ENCODE measurements around the gene SGCA.

SGCA gene

DNA sequence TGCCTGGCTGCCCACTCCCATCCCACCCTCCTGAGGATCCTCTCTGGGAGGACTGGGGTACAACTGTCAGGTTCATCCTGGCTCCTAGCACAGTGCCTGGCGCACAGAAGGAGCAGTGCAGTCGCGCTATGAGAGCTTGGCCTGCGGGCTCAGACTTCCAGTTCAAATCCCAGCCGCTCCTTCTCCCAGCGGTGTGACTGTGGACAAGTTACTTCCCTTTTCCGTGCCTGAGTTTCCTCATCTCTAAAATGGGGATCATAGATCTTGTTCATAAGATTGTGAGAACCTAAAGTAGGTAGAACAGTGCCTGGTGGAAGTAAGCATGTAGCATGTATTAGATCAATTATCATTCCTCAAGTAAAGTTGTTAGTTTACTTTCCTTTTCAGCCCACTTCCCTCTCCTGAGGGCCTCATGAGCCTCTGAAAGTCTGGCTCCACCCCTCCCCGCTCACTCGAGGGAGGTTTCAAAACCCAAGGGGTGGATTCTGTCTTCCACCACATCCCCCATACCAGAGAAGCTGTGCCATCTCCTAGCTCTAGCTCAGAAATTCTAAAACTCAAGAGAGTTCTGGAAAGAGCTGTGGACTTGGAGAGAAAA, 55.6 kb downstream of the SGCA start:
- CTCF ChIA-PET, result interaction anchor here (1.8 to 24.1 kb wide), 4 partner anchors 9 to 49 kb away, joined by 7 to 489 read pairs (median 10); partner anchors contain the start of genes COL1A1 and TMEM92
- TF ChIP-seq, protein P1, sequence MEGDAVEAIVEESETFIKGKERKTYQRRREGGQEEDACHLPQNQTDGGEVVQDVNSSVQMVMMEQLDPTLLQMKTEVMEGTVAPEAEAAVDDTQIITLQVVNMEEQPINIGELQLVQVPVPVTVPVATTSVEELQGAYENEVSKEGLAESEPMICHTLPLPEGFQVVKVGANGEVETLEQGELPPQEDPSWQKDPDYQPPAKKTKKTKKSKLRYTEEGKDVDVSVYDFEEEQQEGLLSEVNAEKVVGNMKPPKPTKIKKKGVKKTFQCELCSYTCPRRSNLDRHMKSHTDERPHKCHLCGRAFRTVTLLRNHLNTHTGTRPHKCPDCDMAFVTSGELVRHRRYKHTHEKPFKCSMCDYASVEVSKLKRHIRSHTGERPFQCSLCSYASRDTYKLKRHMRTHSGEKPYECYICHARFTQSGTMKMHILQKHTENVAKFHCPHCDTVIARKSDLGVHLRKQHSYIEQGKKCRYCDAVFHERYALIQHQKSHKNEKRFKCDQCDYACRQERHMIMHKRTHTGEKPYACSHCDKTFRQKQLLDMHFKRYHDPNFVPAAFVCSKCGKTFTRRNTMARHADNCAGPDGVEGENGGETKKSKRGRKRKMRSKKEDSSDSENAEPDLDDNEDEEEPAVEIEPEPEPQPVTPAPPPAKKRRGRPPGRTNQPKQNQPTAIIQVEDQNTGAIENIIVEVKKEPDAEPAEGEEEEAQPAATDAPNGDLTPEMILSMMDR (IDR thresholded peaks at IDR 0.05; ENCODE audit: insufficient read depth, low read length, missing control alignments), result no peak
- POLR2A ChIA-PET, result interaction anchor here (1.1 to 24.4 kb wide), 5 partner anchors 11 to 68 kb away, joined by 3 to 1416 read pairs (median 98); partner anchors contain the start of gene COL1A1
- no peak overlapping the region for H3K4me3 ChIP-seq (ENCODE audit: low read depth, low read length)
- DNase-seq (ENCODE audit: low read depth, low spot score), result no peak

DNA sequence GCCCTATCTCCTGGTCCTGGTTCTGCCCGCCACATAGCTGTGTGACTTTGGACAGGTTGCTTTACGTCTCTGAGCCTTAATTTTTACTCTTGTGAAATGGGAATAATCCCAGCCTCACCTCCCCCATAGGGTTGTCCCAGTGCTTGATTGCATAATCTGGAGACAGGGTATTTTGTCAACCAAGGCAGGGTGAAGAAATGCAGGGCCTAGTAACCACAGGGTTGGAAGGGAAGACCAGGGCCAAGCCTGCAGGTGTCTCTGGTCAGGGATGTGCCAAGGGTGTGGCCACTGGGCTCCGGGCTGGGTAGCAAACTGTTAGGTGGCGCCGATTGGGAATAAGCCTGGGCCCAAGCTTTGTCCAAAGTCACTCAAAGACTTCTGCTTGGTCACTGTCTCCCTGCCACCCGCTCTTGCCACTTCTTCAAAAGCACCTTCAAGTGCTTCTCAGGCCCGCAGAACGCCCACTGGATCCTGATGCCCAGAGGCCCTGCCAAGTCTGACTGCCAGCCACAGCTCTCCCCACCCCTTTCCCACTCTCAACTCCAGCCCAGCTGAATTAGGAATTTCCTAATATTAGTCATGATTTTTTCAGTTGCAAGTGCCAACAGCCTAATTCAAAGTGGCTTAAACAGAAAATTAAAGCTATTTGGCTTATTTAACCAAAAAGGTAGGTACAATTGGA, 56.2 kb downstream of the SGCA start:
- POLR2A ChIA-PET, result interaction anchor here (1.1 to 24.4 kb wide), 4 partner anchors 11 to 44 kb away, joined by 4 to 1416 read pairs (median 464); partner anchors contain the start of gene COL1A1
- TF ChIP-seq, protein P1 (IDR thresholded peaks at IDR 0.05; ENCODE audit: insufficient read depth, low read length, missing control alignments), result no peak
- DNase-seq (ENCODE audit: low read depth, low spot score), result no peak
- CTCF ChIA-PET, result interaction anchor here (0.7 to 24.1 kb wide), 3 partner anchors 10 to 60 kb away, joined by 3 to 489 read pairs (median 7); partner anchors contain the start of gene TMEM92
- no peak overlapping the region; the same call in 1 of the 2 replicates for H3K4me3 ChIP-seq (ENCODE audit: low read depth, low read length)

GRCh38 chr17:50222922-50223321, 57.1 kb downstream of the SGCA start:
- ChIA-PET POLR2A (interaction anchor here (14.6 to 24.4 kb wide), 2 partner anchors 20 to 37 kb away, joined by 831 to 1416 read pairs; partner anchors contain the start of gene COL1A1), CTCF (interaction anchor here (0.7 to 24.1 kb wide), 2 partner anchors 47 to 61 kb away, joined by 3 to 489 read pairs; partner anchors contain the start of gene TMEM92)
- no peak overlapping the region for H3K4me3 ChIP-seq (ENCODE audit: low read depth, low read length)
- DNase-seq (ENCODE audit: low read depth, low spot score), result no peak
- TF ChIP-seq, protein P1 (IDR thresholded peaks at IDR 0.05; ENCODE audit: insufficient read depth, low read length, missing control alignments), result no peak

Data from AG04449 (cell line).